ENCODE data around the gene SKAP1.

The SKAP1 gene

DNA sequence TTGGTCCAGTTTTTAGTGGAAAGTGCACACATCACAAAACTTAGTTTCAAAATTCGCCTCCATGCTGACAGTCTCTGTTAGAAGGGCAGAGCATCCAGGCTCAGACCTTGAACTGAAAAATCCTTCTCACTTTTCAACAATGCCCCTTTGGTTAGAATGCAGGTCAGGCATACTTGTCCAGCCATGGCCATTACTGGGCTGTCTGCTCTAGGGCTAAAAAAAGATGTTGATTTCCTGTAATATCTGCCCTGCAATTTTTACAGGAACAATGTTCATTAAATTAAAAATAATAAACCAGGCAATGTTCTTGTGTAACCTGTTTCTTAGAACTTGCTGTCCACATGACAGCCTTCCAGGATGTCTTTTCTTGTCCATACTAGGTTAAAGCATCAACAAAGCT lies 200.1 kb downstream of the SKAP1 start:
- DNase-seq (ENCODE audit: low read depth in 1 of 2, low spot score in 1 of 2) = no peak
- TF ChIP-seq, protein P1, sequence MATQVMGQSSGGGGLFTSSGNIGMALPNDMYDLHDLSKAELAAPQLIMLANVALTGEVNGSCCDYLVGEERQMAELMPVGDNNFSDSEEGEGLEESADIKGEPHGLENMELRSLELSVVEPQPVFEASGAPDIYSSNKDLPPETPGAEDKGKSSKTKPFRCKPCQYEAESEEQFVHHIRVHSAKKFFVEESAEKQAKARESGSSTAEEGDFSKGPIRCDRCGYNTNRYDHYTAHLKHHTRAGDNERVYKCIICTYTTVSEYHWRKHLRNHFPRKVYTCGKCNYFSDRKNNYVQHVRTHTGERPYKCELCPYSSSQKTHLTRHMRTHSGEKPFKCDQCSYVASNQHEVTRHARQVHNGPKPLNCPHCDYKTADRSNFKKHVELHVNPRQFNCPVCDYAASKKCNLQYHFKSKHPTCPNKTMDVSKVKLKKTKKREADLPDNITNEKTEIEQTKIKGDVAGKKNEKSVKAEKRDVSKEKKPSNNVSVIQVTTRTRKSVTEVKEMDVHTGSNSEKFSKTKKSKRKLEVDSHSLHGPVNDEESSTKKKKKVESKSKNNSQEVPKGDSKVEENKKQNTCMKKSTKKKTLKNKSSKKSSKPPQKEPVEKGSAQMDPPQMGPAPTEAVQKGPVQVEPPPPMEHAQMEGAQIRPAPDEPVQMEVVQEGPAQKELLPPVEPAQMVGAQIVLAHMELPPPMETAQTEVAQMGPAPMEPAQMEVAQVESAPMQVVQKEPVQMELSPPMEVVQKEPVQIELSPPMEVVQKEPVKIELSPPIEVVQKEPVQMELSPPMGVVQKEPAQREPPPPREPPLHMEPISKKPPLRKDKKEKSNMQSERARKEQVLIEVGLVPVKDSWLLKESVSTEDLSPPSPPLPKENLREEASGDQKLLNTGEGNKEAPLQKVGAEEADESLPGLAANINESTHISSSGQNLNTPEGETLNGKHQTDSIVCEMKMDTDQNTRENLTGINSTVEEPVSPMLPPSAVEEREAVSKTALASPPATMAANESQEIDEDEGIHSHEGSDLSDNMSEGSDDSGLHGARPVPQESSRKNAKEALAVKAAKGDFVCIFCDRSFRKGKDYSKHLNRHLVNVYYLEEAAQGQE (IDR thresholded peaks at IDR 0.05; ENCODE audit: insufficient replicate concordance, low read depth) = no peak
- TF ChIP-seq POLR2AphosphoS5 (IDR thresholded peaks at IDR 0.05; ENCODE audit: low read depth) (no peak), GABPA (IDR thresholded peaks at IDR 0.05; ENCODE audit: low read depth) (no peak), SPI1 (IDR thresholded peaks at IDR 0.05; ENCODE audit: borderline replicate concordance, low read depth) (no peak)
- TF ChIP-seq, protein P2, sequence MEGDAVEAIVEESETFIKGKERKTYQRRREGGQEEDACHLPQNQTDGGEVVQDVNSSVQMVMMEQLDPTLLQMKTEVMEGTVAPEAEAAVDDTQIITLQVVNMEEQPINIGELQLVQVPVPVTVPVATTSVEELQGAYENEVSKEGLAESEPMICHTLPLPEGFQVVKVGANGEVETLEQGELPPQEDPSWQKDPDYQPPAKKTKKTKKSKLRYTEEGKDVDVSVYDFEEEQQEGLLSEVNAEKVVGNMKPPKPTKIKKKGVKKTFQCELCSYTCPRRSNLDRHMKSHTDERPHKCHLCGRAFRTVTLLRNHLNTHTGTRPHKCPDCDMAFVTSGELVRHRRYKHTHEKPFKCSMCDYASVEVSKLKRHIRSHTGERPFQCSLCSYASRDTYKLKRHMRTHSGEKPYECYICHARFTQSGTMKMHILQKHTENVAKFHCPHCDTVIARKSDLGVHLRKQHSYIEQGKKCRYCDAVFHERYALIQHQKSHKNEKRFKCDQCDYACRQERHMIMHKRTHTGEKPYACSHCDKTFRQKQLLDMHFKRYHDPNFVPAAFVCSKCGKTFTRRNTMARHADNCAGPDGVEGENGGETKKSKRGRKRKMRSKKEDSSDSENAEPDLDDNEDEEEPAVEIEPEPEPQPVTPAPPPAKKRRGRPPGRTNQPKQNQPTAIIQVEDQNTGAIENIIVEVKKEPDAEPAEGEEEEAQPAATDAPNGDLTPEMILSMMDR (IDR thresholded peaks at IDR 0.05; ENCODE audit: insufficient read depth, low read length) = no peak
- no peak overlapping the region for H3K27ac ChIP-seq (replicated peaks)
- H3K27me3 ChIP-seq (ENCODE audit: insufficient read depth, poor library complexity, severe bottlenecking) = peaks cover 21% of the 10 kb centered on the region
- H3K4me3 ChIP-seq (replicated peaks; ENCODE audit: insufficient read depth, low read length) = no peak overlapping the region

DNA sequence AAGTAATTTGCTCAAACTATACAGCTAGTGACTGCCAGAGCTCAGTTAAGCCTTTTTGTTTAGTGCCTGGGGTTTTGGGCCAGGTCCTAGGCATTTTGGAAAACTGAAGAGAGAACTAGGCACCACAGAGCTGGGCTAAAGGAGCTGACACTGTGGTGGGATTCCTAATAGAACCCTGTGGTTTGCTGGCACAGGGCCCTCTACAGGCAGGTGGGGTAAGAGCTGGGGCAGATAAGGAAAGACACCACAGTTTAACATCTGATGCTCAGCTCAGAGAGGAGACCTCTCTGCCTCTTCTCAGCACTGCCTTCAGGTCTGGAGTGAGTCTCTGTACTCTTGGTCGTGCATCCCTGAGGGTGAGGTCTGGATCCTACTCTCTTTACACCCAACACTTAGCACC lies 201.3 kb downstream of the SKAP1 start:
- Histone ChIP-seq H3K27ac (replicated peaks) (no peak overlapping the region), H3K4me3 (replicated peaks; ENCODE audit: insufficient read depth, low read length) (no peak overlapping the region), H3K27me3 (ENCODE audit: insufficient read depth, poor library complexity, severe bottlenecking) (peaks cover 15% of the 10 kb centered on the region)
- no peak for TF ChIP-seq GABPA (IDR thresholded peaks at IDR 0.05; ENCODE audit: low read depth)
- TF ChIP-seq, protein P2 (IDR thresholded peaks at IDR 0.05; ENCODE audit: insufficient read depth, low read length) = no peak
- TF ChIP-seq POLR2AphosphoS5 (IDR thresholded peaks at IDR 0.05; ENCODE audit: low read depth) = no peak
- DNase-seq (ENCODE audit: low read depth in 1 of 2, low spot score in 1 of 2) = no peak

DNA sequence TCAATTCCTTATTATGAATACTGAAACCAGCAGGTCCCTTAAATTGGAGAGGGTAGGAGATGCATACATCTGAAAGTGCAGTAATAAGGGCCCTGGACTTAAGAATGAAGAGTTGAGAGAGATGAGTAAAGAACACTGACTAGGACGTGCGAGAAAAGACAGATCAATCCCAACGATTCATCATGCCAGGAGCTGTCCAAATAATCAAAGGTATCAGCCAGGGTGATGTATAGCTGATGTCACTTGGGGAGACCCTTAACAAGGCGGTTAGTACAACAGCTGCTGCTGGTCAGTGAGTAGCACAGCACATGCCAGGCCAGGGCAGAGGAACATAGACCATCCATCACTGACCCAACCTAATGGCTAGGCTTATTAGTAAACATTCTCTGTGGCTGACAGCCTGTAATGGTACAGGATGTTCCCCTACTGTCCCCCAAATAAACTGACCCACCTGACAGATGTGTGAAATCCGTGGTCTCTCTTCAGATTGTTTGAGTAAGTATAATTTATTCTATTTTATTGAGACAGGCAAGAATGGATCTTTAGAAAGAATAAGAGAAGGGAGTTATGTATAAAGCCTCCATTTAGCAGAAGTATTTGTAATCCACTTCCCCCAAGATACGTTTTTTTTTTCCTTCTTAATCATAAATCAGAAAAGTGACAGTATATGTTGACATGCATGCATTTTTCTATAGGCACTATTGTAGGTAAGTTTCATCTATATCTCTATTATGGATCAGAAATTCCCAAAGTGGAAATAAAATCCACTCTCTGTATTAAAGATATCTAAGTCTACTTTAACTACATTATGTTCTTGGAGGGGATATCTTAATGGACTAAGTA lies 204.1 kb downstream of the SKAP1 start:
- Histone ChIP-seq H3K4me3 (replicated peaks; ENCODE audit: insufficient read depth, low read length) (no peak overlapping the region), H3K27me3 (ENCODE audit: insufficient read depth, poor library complexity, severe bottlenecking) (peaks cover 18% of the 10 kb centered on the region), H3K27ac (replicated peaks) (no peak overlapping the region)
- TF ChIP-seq GABPA (IDR thresholded peaks at IDR 0.05; ENCODE audit: low read depth) (no peak), SPI1 (IDR thresholded peaks at IDR 0.05; ENCODE audit: borderline replicate concordance, low read depth) (no peak), POLR2AphosphoS5 (IDR thresholded peaks at IDR 0.05; ENCODE audit: low read depth) (no peak)
- TF ChIP-seq, protein P1 (IDR thresholded peaks at IDR 0.05; ENCODE audit: insufficient replicate concordance, low read depth) = no peak
- TF ChIP-seq, protein P2 (IDR thresholded peaks at IDR 0.05; ENCODE audit: insufficient read depth, low read length) = no peak
- DNase-seq (ENCODE audit: low read depth in 1 of 2, low spot score in 1 of 2) = no peak

Measured in HL-60 (cell line).